Osteoblast (primary cell): ENCODE data around the gene CLEC4G. TPM values are rescaled to one million over a fixed set of nuclear protein-coding genes. Genes with fewer than 3 reads are reported as not detected.

Source experiments
- DNase-seq: peaks from one replicate; pipeline ENCODE4 v3.0.0; 2011; ENCODE audit warnings: low spot score, mixed read lengths; ENCODE audit not compliant: insufficient read length; ENCODE audit errors: missing footprints
- H2AFZ ChIP-seq: 2 replicates; pipeline ENCODE4 v1.6.0; 2011; ENCODE audit warnings: mild to moderate bottlenecking, low read length
- H3K27ac ChIP-seq: 2 replicates; pipeline ENCODE4 v1.5.1; 2011; ENCODE audit warnings: mild to moderate bottlenecking, low read depth, low read length, moderate library complexity
- H3K27me3 ChIP-seq: 2 replicates; pipeline ENCODE4 v1.6.0; 2012; ENCODE audit warnings: mild to moderate bottlenecking, control low read depth, inconsistent platforms, low read length, moderate library complexity; ENCODE audit not compliant: insufficient read depth
- H3K36me3 ChIP-seq: 2 replicates; pipeline ENCODE4 v1.5.1; 2011; ENCODE audit warnings: mild to moderate bottlenecking, low read length, control low read depth, moderate library complexity; ENCODE audit not compliant: insufficient read depth
- H3K4me1 ChIP-seq: 2 replicates; pipeline ENCODE4 v1.5.1; 2011; ENCODE audit warnings: mild to moderate bottlenecking, low read length, control low read depth, moderate library complexity; ENCODE audit not compliant: insufficient read depth
- H3K4me2 ChIP-seq: 2 replicates; pipeline ENCODE4 v1.6.0; 2011; ENCODE audit warnings: mild to moderate bottlenecking, low read length; ENCODE audit not compliant: insufficient read depth
- H3K4me3 ChIP-seq: fragments of 200-600 bp; sonication (generic); 3 replicates; pipeline ENCODE4 v1.5.1; 2012; ENCODE audit warnings: mild to moderate bottlenecking, low read length, inconsistent platforms; ENCODE audit not compliant: insufficient read depth
- H3K79me2 ChIP-seq: 2 replicates; pipeline ENCODE4 v1.6.0; 2012; ENCODE audit warnings: mild to moderate bottlenecking, low read length, control low read depth, inconsistent platforms; ENCODE audit not compliant: insufficient read depth
- H3K9me3 ChIP-seq: 2 replicates; pipeline ENCODE4 v1.5.1; 2011; ENCODE audit warnings: low read depth, low read length, control low read depth
- H4K20me1 ChIP-seq: 2 replicates; pipeline ENCODE4 v1.6.0; 2012; ENCODE audit warnings: mild to moderate bottlenecking, low read length, control low read depth; ENCODE audit not compliant: insufficient read depth
- CTCF ChIP-seq: IDR thresholded peaks from 2 replicates; pipeline ENCODE4 v1.5.1; 2011; ENCODE audit warnings: mild to moderate bottlenecking, low read depth, low read length, moderate library complexity; ENCODE audit errors: extremely low read depth
- total RNA-seq: library from RNA; depleted of rRNA; stranded (reverse); fragments of >200 nt; gene quantifications from 2 replicates; pipeline ENCODE4 v1.2.3, GENCODE V29; 2012

Gene CLEC4G
- total RNA-seq, 1 donor = not detected

GRCh38 chr19:7736148-7736547 lies 4.2 kb upstream of the CLEC4G start:
- TF ChIP-seq CTCF = no peak
- Histone ChIP-seq H3K79me2 (no peaks in the 10 kb centered on the region), H2AFZ (no peak overlapping the region), H3K9me3 (no peaks in the 10 kb centered on the region), H4K20me1 (no peaks in the 10 kb centered on the region), H3K27me3 (peaks cover 14% of the 10 kb centered on the region), H3K36me3 (no peaks in the 10 kb centered on the region), H3K27ac (no peak overlapping the region), H3K4me1 (no peaks in the 10 kb centered on the region), H3K4me3 (no peak overlapping the region), H3K4me2 (no peak overlapping the region)
- no peak for DNase-seq

GRCh38 chr19:7734220-7735203 lies 2.6 kb upstream of the CLEC4G start:
- H3K4me3 ChIP-seq = no peak overlapping the region
- no peak overlapping the region for H3K4me2 ChIP-seq
- H3K4me1 ChIP-seq = no peaks in the 10 kb centered on the region
- peaks cover 24% of the 10 kb centered on the region for H3K27me3 ChIP-seq
- H3K79me2 ChIP-seq = no peaks in the 10 kb centered on the region
- no peak for DNase-seq
- H4K20me1 ChIP-seq = no peaks in the 10 kb centered on the region
- no peak overlapping the region for H3K27ac ChIP-seq
- no peak overlapping the region for H2AFZ ChIP-seq
- H3K9me3 ChIP-seq = no peaks in the 10 kb centered on the region
- no peak for TF ChIP-seq CTCF
- no peaks in the 10 kb centered on the region for H3K36me3 ChIP-seq

GRCh38 chr19:7733376-7733775 lies 1.5 kb upstream of the CLEC4G start:
- no peaks in the 10 kb centered on the region for H3K79me2 ChIP-seq
- no peaks in the 10 kb centered on the region for H3K36me3 ChIP-seq
- no peak for DNase-seq
- H3K4me1 ChIP-seq = no peaks in the 10 kb centered on the region
- H3K4me3 ChIP-seq = no peak overlapping the region
- H3K27ac ChIP-seq = no peak overlapping the region
- H3K4me2 ChIP-seq = no peak overlapping the region
- H4K20me1 ChIP-seq = no peaks in the 10 kb centered on the region
- H3K27me3 ChIP-seq = peaks cover 31% of the 10 kb centered on the region
- no peak overlapping the region for H2AFZ ChIP-seq
- no peaks in the 10 kb centered on the region for H3K9me3 ChIP-seq
- no peak for TF ChIP-seq CTCF

GRCh38 chr19:7731615-7732014 lies 295 bp downstream of the CLEC4G start:
- Histone ChIP-seq H4K20me1 (no peaks in the 10 kb centered on the region), H3K79me2 (no peaks in the 10 kb centered on the region), H3K4me3 (no peak overlapping the region), H3K4me2 (no peak overlapping the region), H3K9me3 (no peaks in the 10 kb centered on the region), H2AFZ (no peak overlapping the region), H3K27ac (no peak overlapping the region), H3K27me3 (peaks cover 29% of the 10 kb centered on the region), H3K36me3 (no peaks in the 10 kb centered on the region), H3K4me1 (no peaks in the 10 kb centered on the region)
- no peak for DNase-seq
- TF ChIP-seq CTCF = no peak
